Measurements from ENCODE around the gene RAPGEF1.
A peak's percentile ranks its signal among the peaks of the same experiment; 100 is the strongest.
"Not testable (repeated sequence)": the region's sequence is repeated elsewhere in the genome, so short reads cannot be mapped to it uniquely, and the experiment has no call there.

Gene RAPGEF1

GRCh38 chr9:131668439-131669268 lies 71.2 kb downstream of the RAPGEF1 start:
- peak; percentile 31 for DNase-seq (ENCODE audit: low spot score)

- no peak for DNase-seq (ENCODE audit: low spot score)
Measured at GRCh38 chr9:131668057-131668438, 71.8 kb downstream of the RAPGEF1 start.

- DNase-seq (ENCODE audit: low spot score) = no peak
Measured at GRCh38 chr9:131667576-131667975, 72.3 kb downstream of the RAPGEF1 start.

- DNase-seq (ENCODE audit: low spot score) = no peak
Measured at GRCh38 chr9:131666774-131667173, 73.1 kb downstream of the RAPGEF1 start.

GRCh38 chr9:131666029-131666428 lies 73.8 kb downstream of the RAPGEF1 start:
- no peak for DNase-seq (ENCODE audit: low spot score)

- DNase-seq (ENCODE audit: low spot score) = no peak
Measured at GRCh38 chr9:131663288-131663687, 76.6 kb downstream of the RAPGEF1 start.

- not testable (repeated sequence) for DNase-seq (ENCODE audit: low spot score)
Measured at GRCh38 chr9:131662289-131662621, 77.6 kb downstream of the RAPGEF1 start.

GRCh38 chr9:131661568-131662288 lies 78.1 kb downstream of the RAPGEF1 start:
- no peak for DNase-seq (ENCODE audit: low spot score)

- DNase-seq (ENCODE audit: low spot score) = peak; percentile 80
Measured at GRCh38 chr9:131660466-131661405, 79.1 kb downstream of the RAPGEF1 start.

- DNase-seq (ENCODE audit: low spot score) = no peak
Measured at GRCh38 chr9:131658377-131659129, 81.3 kb downstream of the RAPGEF1 start.

GRCh38 chr9:131657940-131658339 lies 81.9 kb downstream of the RAPGEF1 start:
- DNase-seq (ENCODE audit: low spot score) = no peak

- no peak for DNase-seq (ENCODE audit: low spot score)
Measured at GRCh38 chr9:131657456-131657855, 82.4 kb downstream of the RAPGEF1 start.

- no peak for DNase-seq (ENCODE audit: low spot score)
Measured at GRCh38 chr9:131657037-131657377, 82.9 kb downstream of the RAPGEF1 start.

GRCh38 chr9:131656356-131657036 lies 83.4 kb downstream of the RAPGEF1 start:
- peak; percentile 87 for DNase-seq (ENCODE audit: low spot score)

GRCh38 chr9:131654369-131654768 lies 85.5 kb downstream of the RAPGEF1 start:
- not testable (repeated sequence) for DNase-seq (ENCODE audit: low spot score)

GRCh38 chr9:131651599-131651998 lies 88.3 kb downstream of the RAPGEF1 start:
- no peak for DNase-seq (ENCODE audit: low spot score)

- DNase-seq (ENCODE audit: low spot score) = no peak
Measured at GRCh38 chr9:131651160-131651559, 88.7 kb downstream of the RAPGEF1 start.

- no peak for DNase-seq (ENCODE audit: low spot score)
Measured at GRCh38 chr9:131650254-131650653, 89.6 kb downstream of the RAPGEF1 start.

- no peak for DNase-seq (ENCODE audit: low spot score)
Measured at GRCh38 chr9:131649646-131650045, 90.2 kb downstream of the RAPGEF1 start.

GRCh38 chr9:131645078-131645776 lies 94.6 kb downstream of the RAPGEF1 start:
- no peak for DNase-seq (ENCODE audit: low spot score)
